CD4-positive, alpha-beta T cell treated with Interleukin-15 for 4 hours (primary cell): ENCODE measurements around the gene S1PR4.

ENCODE experiments used
- DNase-seq: peaks from one replicate; pipeline ENCODE4 v3.0.0-alpha.2; 2020; ENCODE audit warnings: low spot score

The S1PR4 gene

GRCh38 chr19:3178377-3178972 is at the start of gene S1PR4:
Gene S1PR4 (plus strand): TSS chr19:3178769. CDS start chr19:3178793, 24 bp downstream.
- DNase-seq: peak; percentile 80

GRCh38 chr19:3129112-3129511 is 49.5 kb upstream of the S1PR4 start:
- DNase-seq: peak; percentile 50

- DNase-seq: no peak
Measured at GRCh38 chr19:3131168-3131567, 47.4 kb upstream of the S1PR4 start.

- peak; percentile 74 for DNase-seq
Measured at GRCh38 chr19:3132971-3133792, 45.4 kb upstream of the S1PR4 start.

- no peak for DNase-seq
Measured at GRCh38 chr19:3133793-3134116, 44.8 kb upstream of the S1PR4 start.

- peak; percentile 32 for DNase-seq
Measured at GRCh38 chr19:3135961-3136683, 42.4 kb upstream of the S1PR4 start, which contains the start of gene GNA15. Gene GNA15 (plus strand): TSS chr19:3136033. CDS start chr19:3136451, 418 bp downstream.

GRCh38 chr19:3136684-3137055 is 41.9 kb upstream of the S1PR4 start:
- DNase-seq: no peak

- no peak for DNase-seq
Measured at GRCh38 chr19:3137119-3137518, 41.5 kb upstream of the S1PR4 start.

GRCh38 chr19:3138268-3138667 is 40.3 kb upstream of the S1PR4 start:
- DNase-seq: no peak

GRCh38 chr19:3140667-3141038 is 37.9 kb upstream of the S1PR4 start:
- DNase-seq: no peak

GRCh38 chr19:3142292-3142670 is 36.3 kb upstream of the S1PR4 start:
- DNase-seq: peak; percentile 57

GRCh38 chr19:3142781-3143337 is 35.7 kb upstream of the S1PR4 start:
- no peak for DNase-seq

- no peak for DNase-seq
Measured at GRCh38 chr19:3145909-3146676, 32.5 kb upstream of the S1PR4 start.

GRCh38 chr19:3146677-3147100 is 31.9 kb upstream of the S1PR4 start:
- peak; percentile 60 for DNase-seq

- DNase-seq: no peak
Measured at GRCh38 chr19:3148503-3148902, 30.1 kb upstream of the S1PR4 start.

- no peak for DNase-seq
Measured at GRCh38 chr19:3149089-3149488, 29.5 kb upstream of the S1PR4 start.

GRCh38 chr19:3149526-3150505 is 28.8 kb upstream of the S1PR4 start:
- DNase-seq: no peak

- DNase-seq: no peak
Measured at GRCh38 chr19:3150739-3151329, 27.7 kb upstream of the S1PR4 start.

GRCh38 chr19:3151563-3152418 is 26.8 kb upstream of the S1PR4 start:
- DNase-seq: no peak
